Upper lobe of left lung (tissue), 6 donors: ENCODE data around the gene TXNL4B. TPM values are rescaled to one million over a fixed set of nuclear protein-coding genes. Genes with fewer than 3 reads are reported as not detected.
A peak's percentile ranks its signal among the peaks of the same experiment; 100 is the strongest.

Experiments used
- ATAC-seq, 2 donors: fragments of 200-7000 bp; cut with Tn5 transposase; one replicate each; pipeline ENCODE4 v1.9.1; 2022; ENCODE audit warnings: mild to moderate bottlenecking in 2 of 2, moderate library complexity in 2 of 2; ENCODE audit not compliant: low FRiP score in 2 of 2
- DNase-seq, 2 donors: peaks; one replicate each; pipeline ENCODE4 v3.0.0-alpha.2; 2019 to 2020
- H3K27ac ChIP-seq, 4 donors: fragments of 200-600 bp; sonication (generic); one replicate each; pipeline ENCODE4 v1.5.1; 2016 to 2019
- H3K27me3 ChIP-seq, 4 donors: fragments of 200-600 bp; sonication (generic); one replicate each; pipeline ENCODE4 v1.5.1; 2017 to 2019
- H3K36me3 ChIP-seq, 4 donors: fragments of 200-600 bp; sonication (generic); one replicate each; pipeline ENCODE4 v1.5.1; 2016 to 2019
- H3K4me1 ChIP-seq, 4 donors: fragments of 200-600 bp; sonication (generic); one replicate each; pipeline ENCODE4 v1.5.1; 2018 to 2019
- H3K4me3 ChIP-seq, 4 donors: fragments of 200-600 bp; sonication (generic); one replicate each; pipeline ENCODE4 v1.5.1; 2017 to 2019; ENCODE audit warnings: mild to moderate bottlenecking in 2 of 4, moderate library complexity in 1 of 4
- H3K9me3 ChIP-seq, 4 donors: fragments of 200-600 bp; sonication (generic); one replicate each; pipeline ENCODE4 v1.5.1; 2018 to 2019
- CTCF ChIP-seq, 6 experiments: fragments of 450-650 bp in 4 of 6; fragments of 200-600 bp in 2 of 6; sonication (generic) in 2 of 6; IDR thresholded peaks; one replicate each; pipeline ENCODE4 v1.5.1; 2016 to 2019; ENCODE audit warnings: antibody characterized with exemption in 6 of 6
- EP300 ChIP-seq, 4 donors: sonication (generic); formaldehyde crosslinking; IDR thresholded peaks; one replicate each; pipeline ENCODE4 v1.5.1; 2017; ENCODE audit warnings: antibody characterized with exemption in 4 of 4, control low read depth in 2 of 4
- POLR2A ChIP-seq, 4 donors: fragments of 450-650 bp; IDR thresholded peaks; one replicate each; pipeline ENCODE4 v1.5.1; 2016 to 2017; ENCODE audit warnings: antibody characterized with exemption in 4 of 4, mild to moderate bottlenecking in 2 of 4
- POLR2AphosphoS5 ChIP-seq, 2 donors: sonication (generic); formaldehyde crosslinking; IDR thresholded peaks; one replicate each; pipeline ENCODE4 v1.5.1; 2017; ENCODE audit warnings: antibody characterized with exemption in 2 of 2
- WGBS, 2 donors: methylation state at CpG; one replicate each; pipeline ENCODE4 v1.1.5; 2017 to 2018; 5-methylcytosine and 5-hydroxymethylcytosine counted together
- total RNA-seq, 6 donors: library from RNA; depleted of rRNA in 4 of 6; stranded (reverse); fragments of >200 nt in 4 of 6; gene quantifications; one replicate each; pipeline versions ENCODE4 v1.1.0 to v1.2.1, GENCODE V29; 2016 to 2021
- donor health status: DM: no; HTN: no; CAD: no; lungs with moderate emphysema.
- donor health status: DM: no; HTN: yes; CAD: no; lungs with severe emphysema.

The TXNL4B gene
- total RNA-seq, 6 donors from 2014 or later = 5.7 to 13.4 (median 9.6) TPM

GRCh38 chr16:72124761-72125634 lies 31.6 kb upstream of the TXNL4B start:
- Histone ChIP-seq H3K36me3 (no peaks in the 10 kb centered on the region), H3K27me3 (no peaks in the 10 kb centered on the region), H3K4me3 (no peak overlapping the region), H3K9me3 (no peaks in the 10 kb centered on the region), H3K4me1 (peaks cover 0 to 10% (median 6%) of the 10 kb centered on the region in 4 donors), H3K27ac (peak overlapping the region in 2 of 4 donors; percentile 25 to 67)
- DNase-seq (peak in 1 of 2 donors; percentile 56), ATAC-seq (peak; percentile 81 to 89)
- TF ChIP-seq CTCF (IDR thresholded peaks at IDR 0.05) (peak; percentile 57 to 80 (median 74)), EP300 (IDR thresholded peaks at IDR 0.05) (no peak)
- WGBS, 2 donors = 37 to 44% methylated on average over 10 to 13 of the region's 13 CpGs

- Histone ChIP-seq H3K27me3 (no peaks in the 10 kb centered on the region), H3K36me3 (no peaks in the 10 kb centered on the region), H3K4me3 (no peak overlapping the region), H3K9me3 (no peaks in the 10 kb centered on the region), H3K4me1 (peaks cover 0 to 10% (median 6%) of the 10 kb centered on the region in 4 donors), H3K27ac (no peak overlapping the region)
- 95 to 100% methylated on average over 2 to 3 of the region's 3 CpGs for WGBS, 2 donors
- TF ChIP-seq EP300 (IDR thresholded peaks at IDR 0.05) = no peak
- ATAC-seq (no peak), DNase-seq (no peak)
Measured at GRCh38 chr16:72124148-72124547, 30.7 kb upstream of the TXNL4B start.

GRCh38 chr16:72123426-72123825 lies 30.0 kb upstream of the TXNL4B start:
- WGBS, 2 donors = 78 to 83% methylated on average over 8 of the region's 8 CpGs
- Histone ChIP-seq H3K4me3 (no peak overlapping the region), H3K9me3 (no peaks in the 10 kb centered on the region), H3K36me3 (no peaks in the 10 kb centered on the region), H3K27ac (no peak overlapping the region), H3K4me1 (peaks cover 0 to 10% (median 6%) of the 10 kb centered on the region in 4 donors), H3K27me3 (no peaks in the 10 kb centered on the region)
- TF ChIP-seq POLR2A (IDR thresholded peaks at IDR 0.05) (no peak), EP300 (IDR thresholded peaks at IDR 0.05) (no peak), POLR2AphosphoS5 (IDR thresholded peaks at IDR 0.05) (no peak), CTCF (IDR thresholded peaks at IDR 0.05) (no peak)
- no peak for ATAC-seq
- DNase-seq = no peak

GRCh38 chr16:72122916-72123315 lies 29.5 kb upstream of the TXNL4B start:
- Histone ChIP-seq H3K27ac (no peak overlapping the region), H3K27me3 (no peaks in the 10 kb centered on the region), H3K36me3 (no peaks in the 10 kb centered on the region), H3K9me3 (no peaks in the 10 kb centered on the region), H3K4me3 (no peak overlapping the region), H3K4me1 (peaks cover 0 to 10% (median 6%) of the 10 kb centered on the region in 4 donors)
- TF ChIP-seq POLR2AphosphoS5 (IDR thresholded peaks at IDR 0.05) (no peak), CTCF (IDR thresholded peaks at IDR 0.05) (no peak), EP300 (IDR thresholded peaks at IDR 0.05) (no peak), POLR2A (IDR thresholded peaks at IDR 0.05) (no peak)
- WGBS, 2 donors = 90 to 92% methylated on average over 8 to 11 of the region's 11 CpGs
- no peak for ATAC-seq
- DNase-seq = no peak

GRCh38 chr16:72122308-72122707 lies 28.9 kb upstream of the TXNL4B start:
- DNase-seq = no peak
- Histone ChIP-seq H3K36me3 (no peaks in the 10 kb centered on the region), H3K9me3 (no peaks in the 10 kb centered on the region), H3K27ac (no peak overlapping the region), H3K4me3 (no peak overlapping the region), H3K4me1 (peaks cover 0 to 10% (median 6%) of the 10 kb centered on the region in 4 donors), H3K27me3 (no peaks in the 10 kb centered on the region)
- WGBS, 2 donors = 97 to 100% methylated on average over 2 of the region's 2 CpGs
- ATAC-seq = no peak
- TF ChIP-seq EP300 (IDR thresholded peaks at IDR 0.05) (no peak), CTCF (IDR thresholded peaks at IDR 0.05) (no peak), POLR2A (IDR thresholded peaks at IDR 0.05) (no peak), POLR2AphosphoS5 (IDR thresholded peaks at IDR 0.05) (no peak)
